Neutrophil (primary cell): Measurements from ENCODE around the gene CDC42BPB.

Source experiments
- H3K27ac ChIP-seq: fragments of 200-600 bp; sonication (generic); 2 replicates; pipeline ENCODE4 v1.5.1; 2016; ENCODE audit warnings: mild to moderate bottlenecking, moderate library complexity
- H3K27me3 ChIP-seq: fragments of 200-600 bp; sonication (generic); 2 replicates; pipeline ENCODE4 v1.6.0; 2016; ENCODE audit warnings: mild to moderate bottlenecking
- H3K36me3 ChIP-seq: fragments of 200-600 bp; sonication (generic); 2 replicates; pipeline ENCODE4 v1.5.1; 2017
- H3K4me1 ChIP-seq, 2 experiments: fragments of 200-600 bp in 1 of 2; sonication (generic) in 1 of 2; 1 replicate in 1 of 2; 2 replicates in 1 of 2; pipeline versions ENCODE4 v1.5.1 to v1.6.1; 2013 to 2016; ENCODE audit warnings: low read depth in 1 of 2, low read length in 1 of 2, mild to moderate bottlenecking in 1 of 2, moderate library complexity in 1 of 2; ENCODE audit not compliant: control insufficient read depth in 1 of 2, insufficient read depth in 1 of 2
- H3K4me3 ChIP-seq, 2 experiments: fragments of 200-600 bp in 1 of 2; sonication (generic) in 1 of 2; 1 replicate in 1 of 2; 2 replicates in 1 of 2; pipeline ENCODE4 v1.5.1; 2013 to 2016; ENCODE audit warnings: low read depth in 1 of 2, low read length in 1 of 2, mild to moderate bottlenecking in 1 of 2, moderate library complexity in 1 of 2
- H3K9me3 ChIP-seq: fragments of 200-600 bp; sonication (generic); 2 replicates; pipeline ENCODE4 v1.5.1; 2016
- TF ChIP-seq, protein P1 (sequence below): fragments of 200-600 bp; sonication (generic); IDR thresholded peaks from 2 replicates; pipeline ENCODE4 v1.5.1; 2016; ENCODE audit warnings: antibody characterized with exemption

Gene CDC42BPB

DNA sequence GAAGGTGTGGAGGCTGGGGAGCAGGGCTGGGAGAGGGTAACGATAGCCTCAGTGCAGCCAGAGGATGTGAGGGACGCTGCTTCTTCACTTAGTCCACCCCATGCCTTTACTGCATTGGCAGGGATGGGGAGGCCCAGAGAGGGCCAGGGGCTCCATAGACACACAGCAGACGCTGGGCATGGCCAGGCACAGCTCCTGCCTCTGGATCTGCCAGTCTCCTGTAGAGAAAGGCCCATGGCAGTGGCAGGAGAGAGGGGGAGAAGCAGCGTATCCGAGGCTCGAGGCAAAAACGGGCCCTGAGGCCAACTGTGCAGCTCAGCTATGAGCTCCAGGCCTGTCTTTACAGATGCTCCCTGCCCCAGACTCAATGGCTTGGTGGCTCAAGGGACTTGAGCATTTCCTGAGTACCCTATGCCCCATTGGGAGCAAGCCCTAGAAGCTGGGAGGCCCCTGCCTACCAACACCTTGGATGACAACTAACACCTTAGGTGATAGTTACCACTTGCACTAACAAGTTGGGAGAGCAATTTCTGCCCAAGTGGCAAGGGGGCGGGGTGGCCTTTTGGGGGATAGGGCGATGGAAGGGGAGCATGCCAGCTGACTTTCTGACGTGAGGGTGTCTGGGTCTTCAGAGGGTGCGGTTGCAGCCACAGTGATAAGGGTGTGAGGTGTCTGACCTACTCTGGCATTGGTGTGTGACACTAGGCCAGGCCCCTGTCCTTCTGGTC lies 21.7 kb upstream of the CDC42BPB start:
- no peak overlapping the region for H3K4me3 ChIP-seq
- H3K36me3 ChIP-seq, result no peaks in the 10 kb centered on the region
- no peak overlapping the region for H3K27ac ChIP-seq
- peaks cover 8 to 10% of the 10 kb centered on the region in 2 experiments for H3K4me1 ChIP-seq
- TF ChIP-seq, protein P1, sequence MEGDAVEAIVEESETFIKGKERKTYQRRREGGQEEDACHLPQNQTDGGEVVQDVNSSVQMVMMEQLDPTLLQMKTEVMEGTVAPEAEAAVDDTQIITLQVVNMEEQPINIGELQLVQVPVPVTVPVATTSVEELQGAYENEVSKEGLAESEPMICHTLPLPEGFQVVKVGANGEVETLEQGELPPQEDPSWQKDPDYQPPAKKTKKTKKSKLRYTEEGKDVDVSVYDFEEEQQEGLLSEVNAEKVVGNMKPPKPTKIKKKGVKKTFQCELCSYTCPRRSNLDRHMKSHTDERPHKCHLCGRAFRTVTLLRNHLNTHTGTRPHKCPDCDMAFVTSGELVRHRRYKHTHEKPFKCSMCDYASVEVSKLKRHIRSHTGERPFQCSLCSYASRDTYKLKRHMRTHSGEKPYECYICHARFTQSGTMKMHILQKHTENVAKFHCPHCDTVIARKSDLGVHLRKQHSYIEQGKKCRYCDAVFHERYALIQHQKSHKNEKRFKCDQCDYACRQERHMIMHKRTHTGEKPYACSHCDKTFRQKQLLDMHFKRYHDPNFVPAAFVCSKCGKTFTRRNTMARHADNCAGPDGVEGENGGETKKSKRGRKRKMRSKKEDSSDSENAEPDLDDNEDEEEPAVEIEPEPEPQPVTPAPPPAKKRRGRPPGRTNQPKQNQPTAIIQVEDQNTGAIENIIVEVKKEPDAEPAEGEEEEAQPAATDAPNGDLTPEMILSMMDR, result no peak
- peaks cover 92% of the 10 kb centered on the region for H3K27me3 ChIP-seq
- H3K9me3 ChIP-seq, result no peaks in the 10 kb centered on the region

DNA sequence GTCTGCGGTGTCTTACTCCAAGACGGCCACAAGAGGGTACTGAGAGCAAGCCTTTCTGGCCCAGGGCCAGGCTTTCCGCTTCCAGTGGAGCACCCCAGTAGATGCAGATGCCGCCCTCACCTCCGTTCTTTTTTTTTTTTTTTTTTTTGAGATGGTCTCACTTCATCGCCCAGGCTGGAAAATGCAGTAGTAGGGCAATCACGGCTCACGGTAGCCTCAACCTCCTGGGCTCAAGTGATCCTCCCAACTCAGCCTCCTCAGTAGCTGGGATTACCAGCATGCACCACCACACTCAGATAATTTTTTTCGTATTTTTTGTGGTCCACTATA lies 21.0 kb upstream of the CDC42BPB start:
- TF ChIP-seq, protein P1, result peak; percentile 64
- no peaks in the 10 kb centered on the region for H3K36me3 ChIP-seq
- H3K9me3 ChIP-seq, result no peaks in the 10 kb centered on the region
- H3K27me3 ChIP-seq, result peaks cover 92% of the 10 kb centered on the region
- H3K4me1 ChIP-seq, result peaks cover 8 to 10% of the 10 kb centered on the region in 2 experiments
- H3K27ac ChIP-seq, result no peak overlapping the region
- H3K4me3 ChIP-seq, result no peak overlapping the region

DNA sequence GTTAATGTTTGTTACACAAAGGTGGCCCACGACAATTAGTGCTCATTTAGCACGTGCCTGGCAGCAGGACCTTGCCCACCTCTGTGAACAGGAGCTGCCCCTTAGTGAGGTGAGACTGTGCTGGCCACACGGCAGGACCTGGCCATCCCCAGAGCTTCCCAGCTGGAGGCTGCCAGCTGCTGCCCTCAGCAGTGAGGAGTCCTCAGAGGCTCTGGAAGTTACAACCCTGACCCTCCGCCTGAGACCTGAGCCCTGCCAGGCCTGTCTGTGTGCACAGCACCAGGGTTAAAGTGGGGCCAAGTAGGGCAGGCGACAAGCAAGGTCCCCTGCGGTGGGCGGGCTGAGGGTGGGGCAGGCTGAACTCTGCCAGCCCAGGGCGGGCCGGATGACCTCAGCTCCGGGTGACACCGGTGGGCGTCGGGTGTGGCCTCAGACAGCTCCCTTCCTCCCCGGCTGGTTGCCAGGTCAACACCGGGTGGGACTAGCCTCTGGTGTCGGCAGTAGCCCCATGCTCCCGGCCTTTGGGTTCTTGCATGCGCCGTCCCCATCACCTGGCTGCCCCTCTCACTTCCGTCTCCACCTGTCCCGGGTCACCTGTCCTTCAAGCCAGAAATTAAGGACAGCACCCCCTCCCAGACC lies 17.5 kb upstream of the CDC42BPB start:
- Histone ChIP-seq H3K9me3 (no peaks in the 10 kb centered on the region), H3K36me3 (no peaks in the 10 kb centered on the region), H3K4me3 (peak overlapping the region; percentile 43 to 62), H3K4me1 (peaks cover 8 to 10% of the 10 kb centered on the region in 2 experiments), H3K27ac (no peak overlapping the region), H3K27me3 (peaks cover 75% of the 10 kb centered on the region)
- TF ChIP-seq, protein P1, result no peak

DNA sequence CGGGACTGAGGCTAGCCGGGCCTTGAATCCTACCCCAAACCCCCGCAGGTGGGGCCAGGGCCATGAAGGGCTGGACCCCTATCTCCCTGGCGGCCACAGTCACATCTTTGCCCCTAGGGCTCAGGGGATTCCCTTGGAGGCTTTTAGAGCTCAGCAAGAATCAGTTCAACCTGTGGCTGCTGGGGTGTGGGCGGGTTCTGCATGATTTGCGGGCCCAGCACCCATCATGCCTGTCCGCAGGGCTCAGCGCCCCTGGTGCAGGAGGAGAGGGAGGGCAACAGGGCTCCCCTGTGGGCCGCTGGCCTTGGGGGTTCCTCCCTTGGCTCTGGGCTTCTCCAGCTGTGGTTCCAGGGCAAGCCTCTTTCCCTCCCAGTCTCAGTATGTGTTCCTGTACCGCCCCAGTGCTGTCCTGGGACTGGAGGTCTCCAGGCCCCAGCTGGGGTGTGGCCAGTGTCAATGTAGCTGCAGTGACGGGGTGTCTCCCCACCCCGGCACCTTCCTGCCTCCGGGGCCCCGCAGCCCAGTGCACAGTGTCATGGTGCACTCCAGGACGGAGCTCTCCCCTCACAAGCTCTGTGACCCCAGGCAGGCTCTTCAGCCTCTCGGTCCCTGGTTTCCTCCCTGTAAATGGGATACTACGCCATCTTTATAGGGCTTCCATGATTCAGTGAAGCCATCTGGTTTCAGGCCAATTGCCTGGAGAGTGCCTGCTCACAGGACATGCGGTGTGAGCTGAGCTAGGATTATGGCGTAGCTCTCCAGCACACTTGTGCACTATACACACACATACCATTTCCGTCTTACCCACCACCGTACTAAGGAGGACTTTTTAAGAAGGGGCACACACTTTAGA lies 16.8 kb upstream of the CDC42BPB start:
- TF ChIP-seq, protein P1, result no peak
- H3K27ac ChIP-seq, result no peak overlapping the region
- H3K4me1 ChIP-seq, result peaks cover 8 to 10% of the 10 kb centered on the region in 2 experiments

DNA sequence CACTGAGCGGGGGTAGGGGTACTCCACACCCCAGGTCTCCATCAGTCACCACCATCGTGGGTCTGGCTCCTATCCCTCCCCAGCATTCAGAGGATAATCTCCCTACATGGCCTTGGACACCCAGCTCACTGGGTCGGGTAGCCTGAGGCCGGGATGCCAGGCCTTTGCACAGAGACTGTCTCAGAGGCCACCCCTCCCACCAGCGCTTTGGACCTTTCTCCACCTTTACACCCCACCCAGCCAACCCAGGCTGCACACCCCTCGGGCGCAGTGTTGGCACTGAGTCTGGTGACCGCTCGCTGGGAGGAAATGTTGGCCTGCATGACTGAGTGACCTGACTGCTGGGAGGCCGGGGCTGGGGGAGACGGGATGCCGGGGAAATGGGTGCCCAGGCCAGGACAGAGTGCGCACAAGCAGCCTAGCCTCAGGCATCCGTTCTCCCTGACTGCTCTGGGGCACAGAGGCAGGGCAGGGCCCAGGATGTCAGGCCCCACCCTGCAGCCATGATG lies 16.1 kb upstream of the CDC42BPB start:
- Histone ChIP-seq H3K4me3 (no peak overlapping the region), H3K4me1 (peaks cover 8 to 10% of the 10 kb centered on the region in 2 experiments), H3K27me3 (peaks cover 67% of the 10 kb centered on the region), H3K36me3 (no peaks in the 10 kb centered on the region), H3K27ac (no peak overlapping the region), H3K9me3 (no peaks in the 10 kb centered on the region)
- TF ChIP-seq, protein P1, result no peak

More for the DNA sequence above, 16.8 kb upstream of the CDC42BPB start:
- no peak overlapping the region for H3K4me3 ChIP-seq
- H3K27me3 ChIP-seq, result peaks cover 68% of the 10 kb centered on the region
- no peaks in the 10 kb centered on the region for H3K36me3 ChIP-seq
- H3K9me3 ChIP-seq, result no peaks in the 10 kb centered on the region
